Stimulated activated memory B cell treated with anti-CD40 and anti-IgM and Interleukin-4, amounts not matched to agents 10 μg/mL and 1 μg/mL and 100 μg/mL, for 72 hours (primary cell): Measurements from ENCODE around the gene RPL10A.

Experiments used
- ATAC-seq: fragments of 150-1000 bp; cut with Tn5 transposase; 2 replicates; pipeline ENCODE4 v1.10.0; 2021
- H3K27ac Mint-ChIP-seq: one replicate; pipeline ENCODE4 v1.8.0; 2022; ENCODE audit warnings: mild to moderate bottlenecking, mixed read lengths
- H3K27me3 Mint-ChIP-seq: one replicate; pipeline ENCODE4 v1.8.0; 2022; ENCODE audit warnings: mixed read lengths
- H3K36me3 Mint-ChIP-seq: one replicate; pipeline ENCODE4 v1.8.0; 2022; ENCODE audit warnings: mixed read lengths
- H3K4me1 Mint-ChIP-seq: one replicate; pipeline ENCODE4 v1.8.0; 2022; ENCODE audit warnings: mixed read lengths
- H3K4me3 Mint-ChIP-seq: one replicate; pipeline ENCODE4 v1.8.0; 2022; ENCODE audit warnings: mild to moderate bottlenecking, moderate library complexity, mixed read lengths
- H3K9me3 Mint-ChIP-seq: one replicate; pipeline ENCODE4 v1.8.0; 2022; ENCODE audit warnings: mixed read lengths

RPL10A gene

DNA sequence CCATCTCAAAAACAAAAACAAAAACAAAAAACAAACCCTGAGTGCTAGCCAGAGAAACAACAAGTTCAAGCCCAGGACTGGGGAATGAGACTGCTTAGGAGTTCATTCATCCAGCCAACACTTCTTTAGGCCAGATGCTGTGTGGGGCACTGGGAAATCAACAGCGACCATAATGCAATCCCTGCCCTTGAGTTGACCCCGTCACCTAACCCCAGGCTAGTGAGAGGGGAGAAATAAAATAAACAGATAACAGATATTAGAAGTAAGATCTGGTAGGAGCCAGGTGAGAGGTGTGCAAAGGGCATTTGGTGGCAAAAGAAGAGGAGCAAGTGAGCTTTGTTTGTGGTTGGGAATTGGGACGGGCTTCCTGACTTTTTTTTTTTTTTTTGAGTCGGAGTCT lies 4.9 kb upstream of the RPL10A start:
- no peaks in the 10 kb centered on the region for H3K9me3 Mint-ChIP-seq
- H3K36me3 Mint-ChIP-seq = peaks cover 50% of the 10 kb centered on the region
- H3K27ac Mint-ChIP-seq = no peak overlapping the region
- no peak overlapping the region for H3K4me3 Mint-ChIP-seq
- H3K27me3 Mint-ChIP-seq = no peaks in the 10 kb centered on the region
- ATAC-seq = no peak
- peaks cover 9% of the 10 kb centered on the region for H3K4me1 Mint-ChIP-seq

DNA sequence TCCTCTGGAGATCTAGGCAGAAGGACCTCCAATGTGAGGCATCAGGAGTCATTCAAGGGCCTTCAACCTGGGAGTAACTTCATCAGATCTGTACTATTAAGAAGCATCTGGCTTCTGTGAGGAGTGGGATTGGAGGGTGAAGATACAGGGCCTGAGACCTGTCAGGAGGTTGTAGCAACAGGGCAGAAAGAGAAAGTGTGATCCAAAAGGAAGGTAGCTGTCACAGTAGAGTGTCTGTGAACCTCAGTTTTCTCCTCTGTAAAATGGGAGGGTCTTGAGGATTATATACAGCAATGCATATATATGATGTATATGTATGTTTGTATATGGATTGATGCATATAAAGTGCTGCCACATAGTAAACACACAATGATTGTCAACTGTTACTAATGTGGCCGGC lies 2.6 kb upstream of the RPL10A start:
- H3K36me3 Mint-ChIP-seq = peaks cover 55% of the 10 kb centered on the region
- no peak overlapping the region for H3K4me3 Mint-ChIP-seq

GRCh38 chr6:35468980-35469750 lies 964 bp downstream of the RPL10A start:
- Mint-ChIP-seq H3K9me3 (no peaks in the 10 kb centered on the region), H3K27ac (peak overlapping the region; percentile 100), H3K36me3 (peaks cover 48% of the 10 kb centered on the region), H3K27me3 (no peaks in the 10 kb centered on the region), H3K4me1 (peaks cover 43% of the 10 kb centered on the region), H3K4me3 (peak overlapping the region; percentile 99)
- ATAC-seq = peak; percentile 21

More for the DNA sequence above, 2.6 kb upstream of the RPL10A start:
- no peak for ATAC-seq
- Mint-ChIP-seq H3K9me3 (no peaks in the 10 kb centered on the region), H3K27ac (no peak overlapping the region), H3K27me3 (no peaks in the 10 kb centered on the region), H3K4me1 (peaks cover 25% of the 10 kb centered on the region)

DNA sequence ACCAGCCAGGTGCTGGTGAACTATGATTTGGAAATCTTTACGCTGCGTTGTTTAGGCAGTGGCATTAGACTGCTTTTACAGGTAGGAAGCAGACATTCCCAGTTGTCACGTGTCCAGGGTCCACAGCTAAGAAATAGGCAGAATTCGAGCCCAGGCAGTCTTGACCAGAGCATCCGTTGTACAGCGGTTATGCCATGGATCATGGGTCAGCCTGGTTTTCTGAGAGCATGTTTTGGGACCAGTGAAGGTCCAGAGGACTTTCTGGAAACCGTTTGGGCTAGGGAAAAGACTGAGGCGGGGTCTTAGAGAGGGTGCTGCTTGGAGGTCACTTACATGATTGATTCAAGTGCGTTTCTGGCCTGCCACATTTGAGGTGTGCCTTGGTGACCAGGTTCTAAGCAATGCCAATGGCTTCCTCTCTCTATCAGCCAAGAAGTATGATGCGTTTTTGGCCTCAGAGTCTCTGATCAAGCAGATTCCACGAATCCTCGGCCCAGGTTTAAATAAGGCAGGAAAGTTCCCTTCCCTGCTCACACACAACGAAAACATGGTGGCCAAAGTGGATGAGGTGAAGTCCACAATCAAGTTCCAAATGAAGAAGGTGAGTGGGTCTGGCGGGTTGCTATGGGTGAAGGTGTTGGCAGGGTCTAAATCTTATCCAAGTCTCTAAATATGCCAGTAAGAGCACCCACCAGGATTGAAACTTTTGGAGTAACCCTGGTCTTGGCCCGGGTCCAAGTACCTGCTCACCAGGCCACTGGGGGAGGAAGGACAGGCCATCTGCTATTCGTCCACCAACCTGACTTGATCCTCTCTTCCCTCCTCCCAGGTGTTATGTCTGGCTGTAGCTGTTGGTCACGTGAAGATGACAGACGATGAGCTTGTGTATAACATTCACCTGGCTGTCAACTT lies 1.8 kb downstream of the RPL10A start:
- H3K27ac Mint-ChIP-seq = peak overlapping the region; percentile 100
- no peaks in the 10 kb centered on the region for H3K9me3 Mint-ChIP-seq
- H3K27me3 Mint-ChIP-seq = no peaks in the 10 kb centered on the region
- H3K4me3 Mint-ChIP-seq = peak overlapping the region; percentile 99
- H3K36me3 Mint-ChIP-seq = peaks cover 47% of the 10 kb centered on the region
- no peak for ATAC-seq
- H3K4me1 Mint-ChIP-seq = peaks cover 47% of the 10 kb centered on the region

DNA sequence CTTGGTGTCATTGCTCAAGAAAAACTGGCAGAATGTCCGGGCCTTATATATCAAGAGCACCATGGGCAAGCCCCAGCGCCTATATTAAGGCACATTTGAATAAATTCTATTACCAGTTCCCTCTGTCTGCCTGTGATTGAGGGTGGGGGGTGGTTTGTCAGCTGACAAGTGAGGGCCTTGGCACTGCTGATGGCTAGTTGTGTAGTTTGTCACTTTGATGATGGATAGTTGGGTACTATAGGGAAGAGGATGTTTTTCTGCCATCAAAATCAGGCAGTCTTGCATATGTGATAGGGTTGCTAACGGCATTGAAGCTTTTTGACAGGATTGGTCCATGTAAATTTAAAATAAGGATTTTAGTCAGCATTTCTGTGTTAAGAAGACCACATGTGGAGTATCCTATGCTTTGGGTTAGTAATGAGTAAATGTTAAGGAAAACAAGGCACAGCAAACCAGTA lies 2.5 kb downstream of the RPL10A start:
- no peaks in the 10 kb centered on the region for H3K27me3 Mint-ChIP-seq
- H3K4me1 Mint-ChIP-seq = peaks cover 52% of the 10 kb centered on the region
- ATAC-seq = no peak
- H3K4me3 Mint-ChIP-seq = peak overlapping the region; percentile 99
- H3K36me3 Mint-ChIP-seq = peaks cover 47% of the 10 kb centered on the region
- H3K9me3 Mint-ChIP-seq = no peaks in the 10 kb centered on the region
- peak overlapping the region; percentile 100 for H3K27ac Mint-ChIP-seq

DNA sequence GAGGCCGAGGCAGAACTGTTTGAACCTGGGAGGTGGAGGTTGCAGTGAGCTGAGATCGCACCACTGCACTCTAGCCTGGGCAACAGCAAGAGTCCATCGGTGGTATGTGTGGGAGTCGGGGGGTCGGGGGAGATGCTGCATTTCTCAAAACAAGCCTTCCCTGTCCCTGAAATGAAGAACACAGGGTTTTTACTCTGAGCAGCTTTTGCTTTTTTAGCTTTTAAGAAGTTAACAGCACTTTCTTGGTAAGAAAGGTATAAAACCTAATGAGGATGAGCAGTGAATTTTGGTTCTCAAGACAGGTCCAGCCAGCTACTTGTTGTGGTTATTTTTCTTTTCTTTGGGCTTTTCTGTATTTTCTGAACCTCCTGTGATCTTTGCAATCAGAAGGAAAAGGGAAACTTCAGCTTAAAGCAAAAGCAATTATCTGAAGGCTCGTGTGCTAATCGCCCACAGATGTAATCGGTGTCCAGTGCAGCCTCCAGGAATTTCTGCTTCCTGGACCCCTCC lies 3.7 kb downstream of the RPL10A start:
- Mint-ChIP-seq H3K27ac (peak overlapping the region; percentile 40), H3K9me3 (no peaks in the 10 kb centered on the region), H3K27me3 (no peaks in the 10 kb centered on the region), H3K4me1 (peaks cover 57% of the 10 kb centered on the region), H3K36me3 (peaks cover 40% of the 10 kb centered on the region), H3K4me3 (no peak overlapping the region)
- ATAC-seq = no peak

DNA sequence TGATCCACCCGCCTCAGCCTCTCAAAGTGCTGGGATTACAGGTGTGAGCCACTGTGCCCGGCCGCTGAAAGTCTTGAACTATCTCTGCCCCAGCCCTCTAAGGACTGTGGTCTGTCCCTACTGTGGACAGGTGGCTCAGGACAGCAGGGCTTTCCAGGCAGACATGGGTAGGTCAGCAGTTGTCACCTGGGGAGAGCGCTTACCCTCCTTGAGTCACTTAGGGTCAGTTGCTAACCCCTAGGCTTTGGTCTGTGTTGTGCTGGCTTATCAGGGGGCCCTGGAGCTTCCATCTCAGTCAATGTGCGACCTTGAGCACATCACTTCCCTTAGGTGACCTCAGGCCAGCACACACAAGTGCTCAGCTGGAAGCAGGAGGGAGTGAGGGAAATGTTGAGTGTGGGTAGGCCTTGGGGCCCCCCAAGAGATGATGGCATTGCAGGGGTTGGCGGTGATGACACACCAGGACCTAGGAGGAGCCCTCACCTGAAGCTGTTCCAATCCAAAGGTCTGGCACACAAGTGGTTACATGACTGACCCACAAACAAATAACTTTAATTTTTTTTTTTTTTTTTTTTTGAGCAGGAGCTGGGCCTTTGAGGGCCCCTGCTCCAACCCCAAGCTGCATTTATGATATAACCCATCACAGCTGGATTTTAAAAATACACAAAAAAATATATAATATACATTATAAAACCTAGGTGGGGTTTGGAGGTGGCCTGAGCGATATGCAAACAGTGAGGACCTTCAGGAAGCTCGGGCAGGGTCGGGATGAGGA lies 5.1 kb downstream of the RPL10A start:
- Mint-ChIP-seq H3K9me3 (no peaks in the 10 kb centered on the region), H3K4me3 (no peak overlapping the region), H3K27me3 (no peaks in the 10 kb centered on the region), H3K4me1 (peaks cover 49% of the 10 kb centered on the region), H3K36me3 (peaks cover 37% of the 10 kb centered on the region), H3K27ac (peak overlapping the region; percentile 3)
- ATAC-seq = no peak

- H3K27me3 Mint-ChIP-seq = no peaks in the 10 kb centered on the region
- ATAC-seq = no peak
- peaks cover 49% of the 10 kb centered on the region for H3K4me1 Mint-ChIP-seq
- peak overlapping the region; percentile 3 for H3K27ac Mint-ChIP-seq
- H3K9me3 Mint-ChIP-seq = no peaks in the 10 kb centered on the region
- H3K36me3 Mint-ChIP-seq = peaks cover 32% of the 10 kb centered on the region
- no peak overlapping the region for H3K4me3 Mint-ChIP-seq
These were observed 5.6 kb downstream of the RPL10A start for GRCh38 chr6:35473850-35474130.

GRCh38 chr6:35474131-35474941 lies 6.1 kb downstream of the RPL10A start:
- Mint-ChIP-seq H3K4me1 (peaks cover 45% of the 10 kb centered on the region), H3K27ac (peak overlapping the region; percentile 3), H3K27me3 (no peaks in the 10 kb centered on the region), H3K4me3 (no peak overlapping the region), H3K36me3 (peaks cover 26% of the 10 kb centered on the region), H3K9me3 (no peaks in the 10 kb centered on the region)
- ATAC-seq = peak; percentile 18

- H3K27ac Mint-ChIP-seq = peak overlapping the region; percentile 22
- no peak for ATAC-seq
- H3K9me3 Mint-ChIP-seq = no peaks in the 10 kb centered on the region
- no peak overlapping the region for H3K4me3 Mint-ChIP-seq
- peaks cover 19% of the 10 kb centered on the region for H3K36me3 Mint-ChIP-seq
- H3K27me3 Mint-ChIP-seq = no peaks in the 10 kb centered on the region
- H3K4me1 Mint-ChIP-seq = peaks cover 38% of the 10 kb centered on the region
These were observed 6.9 kb downstream of the RPL10A start for GRCh38 chr6:35474942-35475570.

DNA sequence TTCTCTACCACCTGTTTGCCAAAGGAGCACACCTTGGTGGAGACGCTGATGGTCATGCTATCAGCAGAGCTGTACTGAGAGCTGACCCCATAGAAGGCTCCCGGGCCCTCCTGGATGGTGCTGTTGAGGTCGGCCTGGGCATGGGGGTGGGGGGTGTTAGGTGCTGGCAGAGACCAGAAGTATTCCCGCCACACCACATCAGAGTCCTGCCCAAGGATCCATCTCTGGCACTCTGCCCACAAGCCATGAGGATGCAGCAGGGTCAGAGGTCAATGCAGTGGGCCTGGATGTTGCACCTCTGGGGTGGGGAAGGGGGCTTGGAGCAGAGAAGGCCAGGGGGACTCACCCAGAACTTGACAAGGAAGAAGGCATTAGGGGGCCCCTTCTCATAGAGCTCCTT lies 7.4 kb downstream of the RPL10A start:
- Mint-ChIP-seq H3K27me3 (no peaks in the 10 kb centered on the region), H3K36me3 (peaks cover 14% of the 10 kb centered on the region), H3K9me3 (no peaks in the 10 kb centered on the region), H3K4me1 (peaks cover 33% of the 10 kb centered on the region), H3K4me3 (no peak overlapping the region), H3K27ac (peak overlapping the region; percentile 22)
- ATAC-seq = no peak

DNA sequence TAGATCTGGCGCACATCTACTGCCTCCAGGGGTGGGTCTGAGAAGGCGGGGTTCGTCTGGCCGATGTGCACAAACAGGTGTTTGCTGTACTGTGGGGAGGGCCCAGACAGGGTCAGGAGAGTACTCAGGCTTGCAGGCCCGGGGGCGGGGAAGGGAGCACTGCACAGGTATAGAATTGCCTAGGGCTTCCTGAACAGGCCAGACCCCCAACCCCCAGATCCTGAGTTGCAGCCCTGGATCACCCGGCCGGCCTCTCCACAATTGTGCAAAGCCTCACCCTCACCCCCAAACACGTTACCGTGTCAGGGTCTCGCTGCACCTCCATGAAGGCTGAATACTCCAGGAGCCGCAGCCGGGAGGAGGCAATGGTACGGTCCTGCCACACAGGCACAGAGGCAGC lies 7.8 kb downstream of the RPL10A start:
- peaks cover 9% of the 10 kb centered on the region for H3K36me3 Mint-ChIP-seq
- peaks cover 28% of the 10 kb centered on the region for H3K4me1 Mint-ChIP-seq
- H3K27me3 Mint-ChIP-seq = no peaks in the 10 kb centered on the region
- no peak overlapping the region for H3K4me3 Mint-ChIP-seq
- no peak for ATAC-seq
- H3K9me3 Mint-ChIP-seq = no peaks in the 10 kb centered on the region
- peak overlapping the region; percentile 22 for H3K27ac Mint-ChIP-seq

GRCh38 chr6:35477028-35477427 lies 8.8 kb downstream of the RPL10A start:
- Mint-ChIP-seq H3K9me3 (no peaks in the 10 kb centered on the region), H3K4me1 (peaks cover 18% of the 10 kb centered on the region)

More at GRCh38 chr6:35477028-35477427, 8.8 kb downstream of the RPL10A start:
- no peak for ATAC-seq
- Mint-ChIP-seq H3K27me3 (no peaks in the 10 kb centered on the region), H3K4me3 (no peak overlapping the region), H3K36me3 (peaks cover 5% of the 10 kb centered on the region), H3K27ac (no peak overlapping the region)
